Fibroblast of pulmonary artery (primary cell): ENCODE results near the gene TECPR2.
A peak's percentile ranks its signal among the peaks of the same experiment; 100 is the strongest.

ENCODE experiments used
- DNase-seq: peaks from one replicate; pipeline ENCODE4 v3.0.0-alpha.2; 2010; ENCODE audit warnings: low read depth
- H3K4me3 ChIP-seq: replicated peaks from 2 replicates; pipeline ENCODE4 v1.5.1; 2011; ENCODE audit warnings: low read depth, mild to moderate bottlenecking, control low read depth, low read length, moderate library complexity
- CTCF ChIP-seq: IDR thresholded peaks from 2 replicates; pipeline ENCODE4 v1.5.1; 2011; ENCODE audit warnings: mild to moderate bottlenecking, control low read depth, low read length, inconsistent platforms; ENCODE audit errors: missing control alignments

Gene TECPR2

DNA sequence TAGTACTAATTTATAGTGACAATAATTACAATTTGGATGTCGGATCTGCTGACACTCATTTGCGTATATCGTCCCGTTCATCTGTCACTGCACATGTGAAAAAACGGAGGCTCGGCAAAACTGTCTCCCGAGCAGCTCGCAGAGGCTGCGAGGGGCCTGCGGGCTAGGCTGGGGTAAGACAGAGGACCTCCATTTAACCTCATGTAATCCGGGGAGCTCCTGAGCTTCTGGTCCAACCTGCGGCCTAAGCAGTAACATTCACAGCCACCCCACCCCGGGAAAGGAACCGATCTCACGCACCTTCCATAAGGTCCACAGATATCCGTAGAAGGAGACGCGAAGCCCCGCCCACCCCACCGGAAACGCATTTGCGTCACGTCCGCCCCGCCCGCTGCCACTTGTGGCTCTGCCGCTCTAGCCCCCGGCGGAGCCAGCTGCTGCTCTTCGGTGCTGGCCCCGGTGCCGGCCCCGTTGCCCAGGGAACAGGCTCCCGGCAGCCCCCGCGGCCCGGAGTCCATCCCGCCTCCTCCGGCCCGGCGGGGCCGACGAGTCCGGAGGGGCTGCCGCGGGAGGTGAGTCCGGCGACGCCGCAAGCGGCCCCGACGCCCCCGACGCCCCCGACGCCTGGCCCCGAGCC is at the start of gene TECPR2, which contains the start of gene CINP:
TSS of gene TECPR2 (plus strand) at position 397 of the 637 bp plus-strand sequence. CDS start 13,781 bp downstream, outside the sequence.
TSS of gene CINP (minus strand) at position 346 of the 637 bp plus-strand sequence. CDS start at position 307, 39 bp downstream.
- no peak for TF ChIP-seq CTCF
- DNase-seq, result peak; percentile 95

GRCh38 chr14:102314242-102315011 is 48.3 kb upstream of the TECPR2 start:
- H3K4me3 ChIP-seq, result peak overlapping the region; percentile 58
- peak; percentile 87 for DNase-seq
- TF ChIP-seq CTCF, result peak; percentile 76

More for the DNA sequence above, at the start of gene TECPR2, which contains the start of gene CINP:
- peak within 1 kb of the TSS; percentile 90 for H3K4me3 ChIP-seq

DNA sequence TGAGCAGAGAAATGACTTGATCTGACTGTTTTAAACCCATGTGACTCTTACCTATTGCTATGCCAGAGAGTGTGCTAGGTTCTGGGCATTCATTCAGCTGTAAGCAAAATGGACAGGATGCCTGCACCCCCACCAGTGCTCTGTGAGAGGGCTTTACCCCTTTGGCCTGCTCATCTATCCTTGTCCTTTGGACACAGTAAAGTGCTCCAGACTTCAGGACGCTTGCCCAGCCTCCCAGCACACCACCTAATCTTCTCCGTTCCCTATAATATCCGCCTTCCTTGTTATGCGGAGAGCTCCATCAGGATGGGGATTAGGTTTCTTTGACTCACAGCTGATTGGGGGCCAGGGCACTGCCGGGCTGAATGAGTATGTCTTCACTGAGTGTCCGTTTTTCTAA is 47.6 kb upstream of the TECPR2 start:
- TF ChIP-seq CTCF, result no peak
- no peak overlapping the region for H3K4me3 ChIP-seq
- no peak for DNase-seq

DNA sequence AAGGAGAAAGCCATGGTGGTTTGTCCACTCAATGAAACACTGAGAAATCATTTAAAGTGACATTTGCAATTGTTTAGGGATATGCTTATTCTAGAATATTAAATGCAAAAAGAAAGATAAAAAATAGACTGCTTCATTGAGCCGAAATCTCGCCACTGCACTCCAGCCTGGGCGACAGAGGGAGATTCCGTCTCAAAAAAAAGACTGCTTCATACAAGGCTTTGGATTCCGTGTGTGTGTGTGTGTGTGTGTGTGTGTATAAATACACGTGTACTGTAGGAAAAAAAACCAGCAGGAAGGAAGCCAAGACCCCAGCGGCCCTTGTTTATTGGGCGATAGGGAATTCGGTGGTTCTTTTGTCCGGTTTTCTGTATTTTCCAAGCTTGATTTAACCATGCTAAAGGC is 46.4 kb upstream of the TECPR2 start:
- DNase-seq, result peak; percentile 81

DNA sequence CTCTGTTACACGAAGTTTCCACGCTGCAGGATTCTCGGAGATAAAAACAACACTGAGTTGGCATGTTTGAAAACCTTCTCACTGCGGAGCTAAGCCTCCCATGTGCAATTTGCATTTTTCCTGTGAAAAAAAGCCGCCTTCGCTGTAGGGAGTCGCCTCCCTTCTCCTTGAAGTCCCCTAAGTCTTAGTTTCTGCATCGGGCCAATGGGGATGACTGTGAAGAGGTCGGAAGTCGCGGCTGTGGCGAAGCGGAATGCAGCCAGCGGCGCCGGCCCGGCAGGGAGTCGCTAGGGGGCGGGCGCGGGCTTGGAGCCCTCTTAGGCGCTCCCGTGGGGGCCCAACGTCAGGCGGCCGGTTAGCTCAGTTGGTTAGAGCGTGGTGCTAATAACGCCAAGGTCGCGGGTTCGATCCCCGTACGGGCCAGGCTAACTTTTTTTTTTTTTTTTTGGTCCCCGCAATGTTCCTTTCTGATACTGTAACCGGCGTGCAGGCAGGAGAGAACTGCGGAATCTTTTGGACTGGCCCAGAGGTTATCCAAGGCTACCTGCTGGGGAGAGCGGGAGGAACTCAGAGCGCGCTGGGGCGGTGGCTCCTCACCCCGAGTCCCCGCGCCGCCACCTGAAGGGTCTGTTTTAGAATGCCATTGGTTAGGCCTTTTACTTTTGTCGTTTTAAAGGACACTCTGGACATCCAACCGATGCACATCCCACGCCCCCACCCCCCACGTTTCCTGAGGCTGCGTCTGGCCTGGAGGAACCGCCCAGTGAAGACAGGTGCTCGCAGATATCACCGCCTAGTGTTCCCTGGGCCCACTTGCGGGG is 45.8 kb upstream of the TECPR2 start:
- peak; percentile 93 for DNase-seq
- peak; percentile 66 for TF ChIP-seq CTCF
- peak overlapping the region; percentile 65 for H3K4me3 ChIP-seq

More for the DNA sequence above, 46.4 kb upstream of the TECPR2 start:
- no peak for TF ChIP-seq CTCF
- peak overlapping the region; percentile 65 for H3K4me3 ChIP-seq

GRCh38 chr14:102317564-102318248 is 45.0 kb upstream of the TECPR2 start:
- TF ChIP-seq CTCF, result peak; percentile 0
- H3K4me3 ChIP-seq, result peak overlapping the region; percentile 65
- peak; percentile 20 for DNase-seq
